GM12878 (cell line): ENCODE measurements around the gene PHPT1. TPM values are rescaled to one million over a fixed set of nuclear protein-coding genes. Genes with fewer than 3 reads are reported as not detected.
A peak's percentile ranks its signal among the peaks of the same experiment; 100 is the strongest.

ENCODE experiments used
- BCL3 ChIP-seq: IDR thresholded peaks from 2 replicates; pipeline ENCODE4 v1.6.1; 2011; ENCODE audit warnings: borderline replicate concordance, low read depth, mild to moderate bottlenecking, moderate library complexity, low read length; ENCODE audit not compliant: insufficient read depth, poor library complexity, severe bottlenecking
- CEBPB ChIP-seq, 2 experiments: fragments of 150-350 bp in 1 of 2; IDR thresholded peaks; 2 replicates each; pipeline ENCODE4 v1.6.1; 2012 to 2014; ENCODE audit warnings: low read depth in 2 of 2, low read length in 2 of 2, borderline replicate concordance in 1 of 2, inconsistent platforms in 1 of 2
- E4F1 ChIP-seq: fragments of 450-650 bp; IDR thresholded peaks from 2 replicates; pipeline ENCODE4 v1.6.1; 2018; ENCODE audit warnings: borderline replicate concordance, mild to moderate bottlenecking; ENCODE audit not compliant: partially characterized antibody
- FOXK2 ChIP-seq: fragments of 450-650 bp; IDR thresholded peaks from 2 replicates; pipeline ENCODE4 v1.6.1; 2017; ENCODE audit warnings: mild to moderate bottlenecking, moderate library complexity
- GATAD2B ChIP-seq: fragments of 450-650 bp; conservative IDR thresholded peaks from 2 replicates; pipeline ENCODE4 v1.6.1; 2017; ENCODE audit warnings: low read depth, mild to moderate bottlenecking, moderate library complexity
- IRF5 ChIP-seq: fragments of 450-650 bp; IDR thresholded peaks from 2 replicates; pipeline ENCODE4 v1.6.1; 2017; ENCODE audit warnings: borderline replicate concordance
- MAX ChIP-seq: IDR thresholded peaks from 2 replicates; pipeline ENCODE4 v1.6.1; 2012; ENCODE audit warnings: low read depth, low read length, improper control_type of control experiment
- MYB ChIP-seq: fragments of 150-350 bp; IDR thresholded peaks from 2 replicates; pipeline ENCODE4 v1.6.1; 2014; ENCODE audit warnings: mild to moderate bottlenecking, low read depth, low read length, borderline replicate concordance
- NFYA ChIP-seq: IDR thresholded peaks from 2 replicates; pipeline ENCODE4 v1.6.1; 2011; ENCODE audit warnings: low read depth, mild to moderate bottlenecking, low read length, improper control_type of control experiment, borderline replicate concordance
- NR2F1 ChIP-seq: fragments of 450-650 bp; conservative IDR thresholded peaks from 2 replicates; pipeline ENCODE4 v1.6.1; 2017; ENCODE audit warnings: mild to moderate bottlenecking
- PBX3 ChIP-seq: IDR thresholded peaks from 2 replicates; pipeline ENCODE4 v1.6.1; 2011; ENCODE audit warnings: mild to moderate bottlenecking, low read depth, low read length, moderate library complexity; ENCODE audit not compliant: insufficient replicate concordance
- POLR2A ChIP-seq: IDR thresholded peaks from 2 replicates; pipeline ENCODE4 v1.6.1; 2011; ENCODE audit warnings: low read depth, mild to moderate bottlenecking, low read length
- POLR2AphosphoS2 ChIP-seq: IDR thresholded peaks from 2 replicates; pipeline ENCODE4 v1.6.1; 2011; ENCODE audit warnings: low read depth, mild to moderate bottlenecking, low read length, improper control_type of control experiment, moderate library complexity
- POU2F2 ChIP-seq: IDR thresholded peaks from 3 replicates; pipeline ENCODE4 v1.6.1; 2011; ENCODE audit warnings: low read depth, mild to moderate bottlenecking, low read length, borderline replicate concordance
- RCOR1 ChIP-seq: conservative IDR thresholded peaks from 2 replicates; pipeline ENCODE4 v1.6.1; 2012; ENCODE audit warnings: low read depth, low read length, improper control_type of control experiment
- SIX5 ChIP-seq: IDR thresholded peaks from 2 replicates; pipeline ENCODE4 v1.6.1; 2011; ENCODE audit warnings: mild to moderate bottlenecking, low read depth, low read length, moderate library complexity; ENCODE audit not compliant: severe bottlenecking
- SKIL ChIP-seq: fragments of 450-650 bp; IDR thresholded peaks from 2 replicates; pipeline ENCODE4 v1.6.1; 2017; ENCODE audit warnings: mild to moderate bottlenecking, low read depth, inconsistent platforms; ENCODE audit not compliant: poor library complexity, severe bottlenecking
- SMAD1 ChIP-seq: fragments of 450-650 bp; IDR thresholded peaks from 2 replicates; pipeline ENCODE4 v1.6.1; 2018; ENCODE audit warnings: mild to moderate bottlenecking, low read depth; ENCODE audit not compliant: partially characterized antibody
- SREBF2 ChIP-seq: IDR thresholded peaks from 2 replicates; pipeline ENCODE4 v1.6.1; 2012; ENCODE audit warnings: mild to moderate bottlenecking, low read length
- TARDBP ChIP-seq: IDR thresholded peaks from 2 replicates; pipeline ENCODE4 v1.6.1; 2016; ENCODE audit warnings: borderline replicate concordance
- polyA plus RNA-seq, 11 experiments: library from polyadenylated mRNA; depleted of rRNA in 4 of 11; unstranded in 6 of 11; stranded (reverse) in 5 of 11; fragments of >200 nt; fragmentation: Nextera tagmentation in 4 of 11; fragmentation: Illumina TruSeq in 1 of 11; extraction: Ambion mirVana in 4 of 11; extraction: Trizol in 1 of 11; gene quantifications; 1 replicate in 1 of 11; 2 replicates in 10 of 11; pipeline versions ENCODE4 v1.2.1 to v1.2.3, GENCODE V29; 2011 to 2016; ENCODE audit warnings: inconsistent platforms in 2 of 11, missing spikeins in 2 of 11, low read depth in 1 of 11
- total RNA-seq, 4 experiments: library from RNA; depleted of rRNA in 3 of 4; stranded (reverse); fragments of >200 nt in 3 of 4; fragmentation: Illumina TruSeq in 1 of 4; extraction: Trizol in 1 of 4; gene quantifications; 2 replicates each; pipeline versions ENCODE4 v1.2.1 to v1.2.3, GENCODE V29; 2013 to 2021

The PHPT1 gene
- total and polyA plus RNA-seq, 10 of the 15 experiments (the other 5 are each of a cell fraction or from before 2014, with no cell fraction given), result 56.2 to 323 (median 140) TPM

- TF ChIP-seq E4F1 (no peak), CEBPB (IDR thresholded peaks at IDR 0.05; ENCODE audit: borderline replicate concordance in 1 of 2, low read depth in 2 of 2, low read length in 2 of 2) (no peak), POU2F2 (no peak), MYB (no peak), TARDBP (no peak), POLR2A (peak; percentile 52), BCL3 (no peak), SREBF2 (no peak), POLR2AphosphoS2 (0 out of 2 replicates have a peak, but pooled peaks have one; percentile 7), IRF5 (no peak), SKIL (no peak), MAX (no peak), NFYA (no peak), FOXK2 (no peak), SIX5 (no peak), SMAD1 (no peak), GATAD2B (0 out of 2 replicates have a peak, but pooled peaks have one; percentile 39), PBX3 (no peak), NR2F1 (no peak), RCOR1 (no peak)
These were observed 1.0 kb downstream of the PHPT1 start (continued) for GRCh38 chr9:136849960-136850865.
